CD4-positive, alpha-beta T cell treated with Interleukin-4 for 4 hours (primary cell): Measurements from ENCODE around the gene VGLL4.
"Not testable (repeated sequence)": the region's sequence is repeated elsewhere in the genome, so short reads cannot be mapped to it uniquely, and the experiment has no call there.

ENCODE experiments used
- DNase-seq: peaks from one replicate; pipeline ENCODE4 v3.0.0-alpha.2; 2020

The VGLL4 gene

DNA sequence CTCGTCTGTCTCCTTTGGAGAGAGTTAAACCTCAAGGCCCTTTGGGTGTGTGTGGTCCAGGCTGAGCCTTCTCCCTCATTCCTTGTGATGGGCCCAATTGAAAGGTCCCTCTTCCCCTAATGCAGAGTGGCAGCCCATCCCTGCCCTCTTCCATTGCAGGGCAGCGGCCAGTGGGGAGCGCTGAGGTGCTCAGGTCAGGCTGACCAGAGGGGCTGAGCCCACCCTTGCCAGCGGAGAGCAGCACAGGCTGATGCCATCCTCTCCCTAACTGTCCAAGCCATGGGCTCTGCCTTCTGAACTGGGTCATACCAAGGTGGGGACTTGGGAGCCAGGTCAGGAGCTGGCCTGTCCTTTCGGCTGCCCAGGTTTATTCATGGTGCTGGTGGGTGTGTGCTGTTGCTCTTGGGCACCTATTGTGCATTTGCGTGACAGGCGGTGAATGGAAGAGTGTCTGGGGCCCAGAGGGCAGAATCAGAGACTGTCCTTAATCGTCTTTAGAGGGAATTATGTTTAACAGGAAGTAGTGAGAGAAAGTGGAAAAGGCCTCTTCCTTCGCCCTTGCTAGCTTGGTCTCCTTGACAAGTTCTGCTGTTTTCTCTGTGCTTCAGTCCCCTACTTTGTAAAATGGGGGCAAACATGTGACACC is 96.9 kb downstream of the VGLL4 start:
- DNase-seq = no peak

DNA sequence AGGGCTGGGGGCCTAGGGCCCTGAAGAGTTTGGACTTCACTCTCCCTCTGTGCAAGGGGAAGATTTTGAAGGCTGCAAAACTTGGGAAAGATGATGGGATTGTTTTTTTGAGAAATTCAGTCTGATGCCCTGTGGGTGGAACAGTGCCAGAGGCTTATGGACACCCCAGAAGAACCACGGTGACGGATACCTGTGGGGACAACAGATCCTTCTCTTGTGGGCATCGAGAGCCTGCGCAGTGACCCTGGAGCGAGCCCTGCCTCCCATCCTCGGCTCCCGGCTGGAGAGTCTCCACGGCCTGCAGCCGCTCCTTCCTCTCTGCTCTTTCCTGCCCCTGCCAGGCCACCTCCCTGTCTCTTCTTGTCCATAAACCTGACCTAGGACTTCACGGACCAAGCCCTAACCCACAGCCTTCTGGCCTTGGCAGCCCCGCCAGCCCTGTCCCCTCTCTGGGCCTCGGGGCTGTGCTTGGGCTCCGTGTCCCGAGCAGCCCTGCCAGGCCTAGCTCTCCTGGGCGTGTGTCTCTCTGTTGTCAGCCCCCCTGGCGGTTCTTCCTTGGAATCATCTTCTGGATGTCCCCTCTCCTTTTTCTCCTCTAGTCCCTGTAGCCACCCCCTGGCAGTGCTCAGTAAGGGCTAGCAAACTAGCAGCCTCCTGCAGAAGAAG is 98.4 kb downstream of the VGLL4 start:
- DNase-seq = no peak

DNA sequence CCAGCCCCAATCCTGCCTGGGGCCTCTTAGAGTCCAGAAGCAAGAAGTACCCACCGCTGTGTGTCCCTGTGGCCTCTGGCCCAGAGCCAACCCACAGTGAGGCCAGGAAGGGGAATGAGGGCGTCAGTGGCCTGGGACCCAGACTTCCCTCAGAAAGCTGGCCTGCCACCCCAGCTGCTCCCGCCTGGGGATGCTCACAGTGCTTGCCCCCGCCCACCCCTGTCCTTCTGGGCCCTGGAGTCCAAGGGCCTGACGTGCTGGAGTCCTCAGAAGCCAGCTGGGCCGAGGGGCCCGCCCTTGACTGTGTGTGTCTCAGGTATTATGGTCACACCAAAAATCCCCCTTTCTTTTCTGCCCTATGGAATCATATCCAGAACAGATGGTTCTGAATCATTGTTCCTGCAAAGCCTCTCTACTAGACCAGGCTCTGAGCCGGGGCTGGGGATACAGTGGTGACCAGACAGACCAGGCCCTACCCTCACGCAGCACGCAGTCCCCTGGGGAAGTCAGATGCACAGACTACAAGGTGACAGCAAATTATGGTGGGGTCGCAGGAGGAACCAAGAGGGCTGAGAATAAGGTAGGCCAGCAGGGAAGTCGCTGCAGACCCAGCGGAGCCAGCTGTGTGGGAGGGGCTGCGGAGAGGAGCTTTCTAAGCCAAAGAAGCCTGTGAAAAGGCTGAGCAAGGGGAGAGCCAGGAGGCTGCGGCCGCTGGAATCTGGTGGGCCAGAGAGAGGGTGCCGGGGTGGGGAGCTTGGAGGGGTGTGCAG is 99.1 kb downstream of the VGLL4 start:
- no peak for DNase-seq

DNA sequence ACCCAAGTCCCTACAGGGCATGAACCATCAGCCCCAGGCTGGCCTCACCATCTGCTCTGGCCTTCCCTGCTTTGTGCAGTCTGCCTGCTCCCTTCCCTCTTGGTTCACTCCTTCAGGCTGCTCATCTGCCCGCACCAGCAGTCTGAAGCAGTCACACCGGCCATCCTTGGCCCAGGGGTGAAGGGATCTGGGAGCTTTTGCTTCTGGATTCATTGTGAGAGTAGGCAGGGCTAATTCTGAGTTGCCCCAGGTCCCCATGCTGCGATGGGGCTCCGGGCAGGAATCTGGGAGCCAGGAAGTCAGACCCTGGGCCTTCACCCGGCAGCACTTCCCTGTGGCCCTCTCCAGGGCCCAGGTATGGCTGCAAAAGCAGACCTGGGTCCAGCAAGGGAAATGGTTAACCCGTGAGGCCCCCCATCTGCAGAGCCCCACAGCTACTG is 99.7 kb downstream of the VGLL4 start:
- no peak for DNase-seq

DNA sequence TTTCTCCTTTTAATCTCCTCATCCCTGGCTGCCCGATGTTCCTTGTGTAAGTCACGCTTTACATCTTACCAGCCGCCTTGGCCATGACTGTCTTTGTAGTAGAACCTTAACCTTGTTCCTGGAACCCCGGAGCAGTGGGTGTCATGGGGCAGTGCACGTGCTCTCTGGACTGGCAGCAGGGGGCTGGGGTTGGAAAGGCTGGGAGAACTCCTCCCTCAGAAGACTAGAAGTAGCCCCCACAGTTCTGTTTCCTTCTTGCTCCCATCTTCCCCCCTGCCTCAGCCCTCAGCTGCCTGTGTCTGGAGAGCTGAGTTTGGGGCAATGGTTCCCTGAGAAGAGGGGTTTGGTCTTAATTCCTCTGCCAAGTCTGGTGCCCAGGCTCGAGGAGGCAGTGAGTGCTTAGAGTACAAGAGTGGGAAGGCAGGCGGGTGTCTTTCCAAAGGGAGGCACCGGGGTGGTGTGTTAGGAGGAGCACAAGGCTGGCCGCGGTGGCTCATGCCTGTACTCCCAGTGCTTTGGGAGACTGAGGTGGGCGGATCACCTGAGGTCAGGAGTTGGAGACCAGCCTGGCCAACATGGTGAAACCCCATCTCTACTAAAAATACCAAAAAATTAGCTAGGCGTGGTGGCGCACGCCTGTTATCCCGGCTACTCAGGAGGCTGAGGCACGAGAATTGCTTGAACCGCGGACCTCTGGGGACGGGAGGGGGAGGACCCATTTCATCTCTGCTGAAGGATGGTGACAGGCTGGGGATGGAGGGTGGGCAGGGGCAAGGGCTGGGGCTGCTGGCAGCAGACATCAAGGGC is 100.4 kb downstream of the VGLL4 start:
- no peak for DNase-seq

DNA sequence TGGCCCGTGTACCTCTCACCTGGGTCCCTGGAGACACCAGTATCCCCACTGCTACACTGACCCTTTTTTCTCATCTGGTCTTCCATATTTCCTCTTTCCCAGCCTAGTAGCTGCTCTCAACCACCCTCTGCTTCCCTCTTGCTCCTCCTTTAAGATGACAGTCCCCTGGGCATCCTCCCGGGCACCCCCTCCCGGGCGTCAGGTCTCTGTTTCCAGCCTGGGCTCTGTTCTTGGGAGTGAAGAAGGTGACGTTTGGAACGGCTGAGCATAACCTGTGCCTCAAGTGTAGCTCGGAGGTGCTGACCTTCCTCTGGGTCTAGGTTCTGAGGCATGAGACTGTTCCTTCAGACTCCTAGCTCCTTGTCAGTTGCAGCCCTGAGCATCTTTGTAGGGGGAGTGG is 101.2 kb downstream of the VGLL4 start:
- no peak for DNase-seq

DNA sequence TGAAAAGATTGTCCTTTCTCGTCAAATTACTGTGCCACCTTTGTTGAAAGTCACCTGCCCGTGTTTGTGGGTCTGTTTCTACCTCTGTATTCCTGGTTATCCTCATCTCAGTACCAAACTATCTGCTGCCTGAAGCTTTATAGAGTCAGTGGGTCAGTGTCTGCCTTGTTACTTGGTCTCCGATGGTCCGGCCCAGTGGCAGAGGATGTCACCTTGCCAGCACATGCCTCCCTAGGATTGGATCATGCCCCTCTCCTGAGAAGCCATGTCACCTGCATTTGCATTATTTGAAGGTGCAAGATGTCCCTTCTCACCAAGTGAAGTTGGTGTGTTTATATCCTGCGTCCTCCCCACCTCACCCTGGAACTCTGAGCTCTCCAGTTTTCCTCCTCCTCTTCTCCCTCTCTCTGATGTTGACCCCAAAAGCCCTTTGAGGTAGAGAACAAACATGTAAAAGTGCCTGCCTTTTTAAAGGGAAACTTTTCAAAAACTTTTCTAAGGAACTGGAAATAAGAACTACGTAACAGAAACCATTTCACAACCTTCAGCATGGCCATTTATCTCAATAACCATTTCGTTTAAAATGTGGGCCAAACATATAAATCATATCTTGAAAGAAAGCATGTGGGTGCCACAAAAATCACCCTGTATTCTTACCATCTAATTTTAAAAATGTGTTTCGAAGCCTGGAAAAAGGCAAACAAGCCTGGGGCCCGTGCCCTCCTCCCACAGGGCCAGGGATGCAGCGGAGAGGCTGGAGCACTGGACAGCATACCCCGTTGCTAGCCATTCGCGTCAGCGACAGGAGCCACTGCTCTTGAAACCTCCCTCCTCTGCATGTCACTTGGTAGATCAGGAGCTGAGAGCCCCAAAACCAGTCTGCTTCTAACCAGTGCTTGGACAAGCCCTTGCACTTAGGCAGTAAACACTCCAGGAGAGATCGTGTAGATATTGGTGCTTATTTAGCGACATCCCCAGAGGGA is 102.1 kb downstream of the VGLL4 start:
- DNase-seq = no peak

DNA sequence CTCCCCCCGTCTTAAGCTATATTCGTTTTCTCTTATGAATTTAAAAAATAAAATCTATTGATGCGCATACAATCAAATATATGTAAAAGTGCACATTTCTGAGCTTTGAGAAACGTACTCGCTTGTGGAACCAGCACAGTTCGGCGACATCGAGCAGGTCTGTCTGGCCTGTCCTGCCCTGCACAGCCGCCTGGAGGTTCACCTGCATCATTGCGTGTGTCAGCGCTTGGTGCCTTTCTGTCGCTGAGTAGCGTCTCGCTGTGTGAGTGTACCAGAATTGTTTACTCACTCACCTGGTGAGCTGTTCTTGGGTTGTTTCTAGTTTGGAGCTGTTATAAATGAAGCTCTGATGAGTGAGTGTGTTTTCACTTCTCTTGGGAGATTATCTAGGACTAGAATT is 104.0 kb downstream of the VGLL4 start:
- no peak for DNase-seq

DNA sequence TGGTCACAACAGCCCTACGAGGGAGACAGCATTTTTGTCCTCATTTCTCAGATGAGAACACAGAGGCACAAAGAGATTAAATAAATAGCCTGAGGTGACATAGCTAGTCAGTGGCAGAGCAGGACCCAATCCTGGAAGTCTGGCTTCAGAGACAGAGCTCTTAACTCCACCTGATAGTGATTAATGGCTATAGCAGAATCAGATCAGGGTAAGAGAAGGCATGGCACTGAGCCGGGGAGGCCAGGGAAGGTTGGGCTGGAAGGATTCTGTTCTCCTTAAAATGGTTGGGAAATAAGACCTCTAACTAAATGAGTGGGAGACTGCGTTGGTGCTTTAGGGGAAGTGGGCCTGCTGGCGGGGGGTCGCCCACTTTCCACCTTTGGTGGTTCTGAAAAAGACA is 104.5 kb downstream of the VGLL4 start:
- DNase-seq = no peak

DNA sequence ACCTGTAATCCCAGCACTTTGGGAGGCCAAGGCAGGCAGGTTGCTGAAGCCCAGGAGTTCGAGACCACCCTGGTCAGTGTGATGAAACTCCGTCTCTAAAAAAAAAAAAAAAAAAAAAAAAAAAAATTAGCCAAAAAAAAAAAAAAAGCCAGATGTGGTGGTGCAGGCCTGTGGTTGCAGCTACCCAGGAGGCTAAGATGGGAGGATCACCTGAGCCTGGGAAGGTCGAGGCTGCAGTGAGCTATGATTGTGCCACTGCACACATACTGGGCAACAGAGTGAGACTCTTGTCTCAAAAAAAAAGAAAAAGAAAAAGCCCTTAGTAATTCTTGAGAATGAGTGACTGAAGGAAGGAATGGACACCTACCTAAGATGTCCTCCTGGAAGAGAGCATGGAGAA is 105.1 kb downstream of the VGLL4 start:
- DNase-seq = no peak

DNA sequence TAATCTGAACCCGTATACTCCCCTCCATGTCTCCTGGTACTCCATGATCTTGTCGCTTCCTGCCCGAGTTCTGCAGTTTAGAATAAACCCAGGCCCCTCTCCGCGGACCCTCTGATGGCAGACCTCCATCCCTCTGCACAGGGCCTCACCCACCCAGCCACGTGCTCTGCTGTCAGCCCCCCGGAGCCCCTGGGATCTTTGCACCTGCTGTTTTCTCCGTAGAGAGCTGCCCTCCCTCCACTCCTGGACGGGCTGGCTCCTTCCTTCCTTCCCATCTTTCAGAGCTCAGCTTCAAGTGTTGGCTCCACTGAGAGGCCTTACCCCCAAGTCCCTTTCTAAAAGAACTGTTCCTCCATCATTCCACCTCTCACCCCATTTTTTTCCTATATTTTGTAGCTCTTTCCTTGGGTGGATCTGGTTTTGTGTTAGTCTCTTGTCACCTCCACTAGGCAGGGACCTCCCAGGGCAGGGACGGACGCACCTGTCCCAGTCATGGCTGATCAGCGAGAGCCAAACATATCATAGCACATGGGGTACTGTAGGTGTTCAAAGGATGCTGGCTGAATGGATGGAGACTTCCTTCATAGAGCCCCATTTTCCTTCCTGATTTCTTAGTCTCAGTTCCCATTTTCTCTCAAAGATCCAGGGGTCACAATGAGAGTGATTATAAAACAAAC is 106.6 kb downstream of the VGLL4 start:
- no peak for DNase-seq

DNA sequence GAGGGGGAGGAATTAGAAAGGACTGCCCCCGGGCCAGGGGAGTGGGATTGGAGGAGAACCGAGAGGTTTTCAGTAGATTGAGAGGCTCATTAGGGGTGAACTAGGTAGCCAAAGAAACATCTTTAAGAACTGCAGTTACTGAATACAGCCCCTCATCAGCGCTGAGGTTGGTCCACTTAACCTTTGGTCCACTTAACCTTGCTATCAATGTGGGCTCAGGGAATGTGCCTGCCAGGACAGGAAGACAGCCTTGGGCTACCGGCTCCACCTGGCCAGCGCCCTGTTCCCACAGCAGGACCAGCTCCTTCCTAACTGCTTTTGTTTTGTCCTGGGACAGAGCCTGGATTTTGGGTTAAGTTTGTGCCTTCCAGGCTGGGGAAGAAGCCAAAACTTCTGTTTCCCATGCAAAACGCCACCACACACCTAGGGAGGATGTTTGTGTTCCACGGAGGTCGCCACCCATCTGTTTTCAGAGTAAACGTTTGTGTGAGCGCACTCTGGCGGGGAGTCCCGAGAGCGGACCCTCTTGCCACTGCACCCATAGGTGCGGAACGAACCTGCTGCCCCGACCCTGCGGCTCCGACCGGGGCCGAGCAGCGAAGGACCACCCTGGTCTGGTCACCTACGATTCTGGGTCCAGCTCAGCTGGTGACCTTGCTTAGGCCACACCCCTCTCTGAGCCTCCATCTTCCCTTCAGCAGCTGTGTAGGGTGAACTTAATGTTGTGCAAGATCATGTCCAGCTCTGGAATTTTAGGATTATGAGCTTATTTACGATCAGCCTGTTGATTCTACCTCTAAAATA is 107.4 kb downstream of the VGLL4 start:
- DNase-seq = no peak

DNA sequence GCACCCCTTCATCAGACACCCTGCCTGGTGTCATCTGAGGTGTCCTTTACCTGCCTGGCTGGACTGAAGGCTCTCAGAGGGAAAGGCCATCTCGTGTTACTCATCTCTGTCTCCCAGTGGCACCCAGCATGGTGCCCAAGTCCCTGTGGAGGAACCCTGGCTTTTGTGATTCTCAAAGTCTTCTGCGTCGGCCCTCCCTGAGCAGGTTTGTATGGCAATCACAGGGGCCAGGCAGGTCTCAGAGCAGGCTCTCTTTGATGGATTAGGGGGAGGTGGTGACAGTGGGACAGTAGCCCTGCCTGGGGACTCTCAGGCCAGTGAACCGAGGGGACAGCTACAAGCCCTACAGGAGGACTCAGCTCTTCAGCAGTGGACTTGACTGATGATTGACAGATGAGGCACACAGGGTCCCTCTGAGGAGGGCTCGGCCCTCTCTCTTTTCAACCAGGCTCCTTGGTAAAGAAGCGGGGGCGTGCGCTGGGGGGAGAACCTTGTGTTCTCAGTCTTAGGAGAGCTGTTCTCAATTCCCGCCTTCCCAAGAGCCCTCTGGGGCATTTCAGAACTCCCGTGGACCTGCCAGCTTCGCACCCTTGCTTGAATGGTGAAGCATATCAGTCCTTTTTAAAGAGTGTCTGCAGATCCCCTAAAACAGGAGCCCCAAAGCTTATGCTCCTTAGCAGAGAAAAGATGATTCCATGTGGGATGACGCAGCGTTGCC is 108.3 kb downstream of the VGLL4 start:
- no peak for DNase-seq

DNA sequence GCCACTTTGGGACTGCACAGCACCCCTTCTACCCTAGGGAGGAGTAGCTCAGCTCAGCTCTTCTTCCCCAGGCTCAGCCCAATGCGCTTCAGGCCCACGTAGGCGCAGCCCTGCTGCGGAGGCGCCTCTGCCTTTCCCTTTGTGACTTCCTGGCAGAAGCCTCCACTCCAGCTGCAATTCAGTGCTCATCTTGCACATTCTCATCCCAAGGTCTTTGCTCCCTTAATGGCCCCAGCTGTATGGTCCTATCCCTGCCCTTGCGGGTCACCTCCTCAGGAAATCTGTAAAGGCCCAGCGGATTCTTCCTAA is 109.0 kb downstream of the VGLL4 start:
- DNase-seq = no peak

DNA sequence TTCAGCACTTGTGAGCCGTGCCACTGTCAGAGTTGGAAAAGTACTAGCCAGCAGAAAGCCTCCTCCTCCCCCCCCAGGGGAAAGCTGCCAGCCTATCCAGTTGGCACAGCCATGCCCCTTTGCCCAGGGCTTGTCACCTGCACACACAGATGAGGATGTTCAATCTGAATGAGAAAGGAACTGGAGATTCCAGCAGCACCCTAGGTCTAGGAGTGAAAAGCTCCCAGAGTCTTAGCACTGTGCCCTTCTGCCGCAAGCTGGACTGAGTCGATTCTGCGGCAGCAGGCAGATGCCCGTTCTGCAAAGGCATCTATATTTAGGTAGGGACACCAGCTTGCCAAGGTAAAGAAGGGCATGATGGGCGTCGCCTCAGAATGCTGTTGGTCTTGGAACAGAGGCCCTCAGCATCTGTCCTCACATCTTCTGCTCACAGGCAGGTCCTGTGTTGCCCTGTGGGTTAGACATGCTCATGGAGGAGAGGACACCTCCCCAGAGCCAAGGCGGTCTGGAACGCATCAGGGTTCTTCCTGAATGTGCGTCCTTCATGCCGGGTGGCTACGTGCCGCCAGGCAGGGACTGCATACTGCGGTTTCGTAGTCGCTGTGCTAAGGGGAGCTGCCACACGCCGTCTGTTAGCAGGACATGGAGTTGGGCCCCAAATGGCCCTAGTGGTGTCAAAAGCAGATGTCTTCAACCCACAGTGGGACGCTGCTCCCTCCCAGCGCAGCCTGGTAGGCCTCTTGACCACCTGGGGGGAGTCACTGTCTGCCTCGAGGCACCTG is 109.5 kb downstream of the VGLL4 start:
- no peak for DNase-seq

DNA sequence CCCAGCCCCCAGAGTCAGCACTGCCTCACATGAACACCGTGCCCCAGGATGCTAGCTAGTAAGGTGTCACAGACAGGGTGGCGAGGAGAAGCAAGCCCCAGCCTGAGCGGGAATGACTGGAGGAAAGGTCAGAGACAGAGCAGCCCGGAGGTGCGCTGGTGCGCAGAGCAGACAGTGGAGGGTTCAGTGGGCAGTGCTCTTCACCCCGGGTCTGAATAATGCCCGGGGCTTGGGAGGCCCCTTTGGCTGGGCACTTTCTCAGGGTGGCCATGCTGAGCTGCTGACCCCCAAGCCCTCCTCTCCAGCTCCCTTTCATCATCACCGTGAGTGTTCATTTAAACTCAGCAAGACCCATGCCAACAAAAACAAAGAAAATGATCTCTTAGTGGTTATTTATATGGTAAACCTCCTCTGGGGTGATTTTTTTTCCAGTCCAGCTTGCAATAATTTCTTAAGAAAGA is 110.8 kb downstream of the VGLL4 start:
- DNase-seq = no peak

DNA sequence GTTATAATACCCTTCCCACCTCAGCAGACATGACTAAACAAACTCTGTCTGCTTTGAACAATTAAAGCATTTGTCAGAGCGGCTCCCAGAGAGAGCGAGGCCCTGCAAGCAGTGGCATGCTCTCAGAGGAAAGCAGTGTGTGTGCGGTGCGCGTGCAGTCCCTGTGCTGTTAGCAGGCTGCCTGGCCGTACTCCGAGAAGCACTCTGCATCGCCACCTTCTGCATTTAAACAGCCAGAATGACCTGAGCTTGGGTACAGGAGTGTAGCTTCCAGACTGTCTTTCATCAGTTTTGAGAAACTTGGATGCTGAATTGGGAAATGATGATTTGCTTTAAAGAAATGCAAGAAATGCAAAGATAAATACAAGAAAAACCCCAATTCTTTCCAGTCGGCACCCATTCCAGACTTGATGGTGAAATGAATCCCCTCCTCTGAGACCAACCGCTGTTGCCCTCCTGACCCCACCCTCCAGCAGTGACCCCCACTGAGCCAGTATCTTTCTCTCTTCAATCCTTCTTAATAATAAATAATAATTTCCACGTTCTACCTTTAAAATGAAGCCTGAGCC is 113.5 kb downstream of the VGLL4 start:
- no peak for DNase-seq

DNA sequence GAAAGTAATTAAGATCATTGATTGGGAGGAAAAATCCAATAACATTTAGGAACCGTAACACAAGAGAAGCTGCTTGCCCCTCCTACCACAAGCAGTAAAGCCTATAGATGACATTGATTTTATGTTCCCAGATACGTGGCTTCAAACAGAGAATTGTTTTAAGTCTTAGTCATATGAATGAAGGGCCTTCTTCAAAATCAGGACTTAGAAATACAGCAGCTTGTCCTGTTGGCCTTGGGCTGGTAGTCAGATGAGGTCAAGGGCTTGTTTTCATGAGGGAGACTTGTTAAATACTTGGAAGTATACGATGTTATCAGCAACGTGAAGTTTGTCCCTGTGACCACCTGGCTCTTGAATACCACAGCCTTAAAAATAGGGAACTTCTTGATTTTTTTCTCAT is 114.4 kb downstream of the VGLL4 start:
- DNase-seq = no peak

DNA sequence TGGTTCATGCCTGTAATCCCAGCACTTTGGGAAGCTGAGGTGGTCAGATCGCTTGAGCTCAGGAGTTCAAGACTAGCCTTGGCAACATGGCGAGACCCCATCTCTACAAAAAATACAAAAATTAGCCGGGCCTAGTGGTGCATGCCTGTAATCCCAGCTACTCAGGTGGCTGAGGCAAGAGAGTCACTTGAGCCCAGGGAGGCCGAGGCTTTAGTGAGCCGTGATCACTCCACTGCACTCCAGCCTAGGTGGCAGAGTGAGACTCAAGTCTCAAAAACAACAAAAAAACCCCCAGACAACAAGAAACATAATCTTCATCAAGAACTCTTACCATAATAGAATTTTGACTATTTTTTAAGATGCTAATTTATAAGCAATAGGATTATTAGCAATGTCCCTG is 117.6 kb downstream of the VGLL4 start:
- not testable (repeated sequence) for DNase-seq
